HG02798 (cell line): ENCODE measurements around the gene AQP5.

Experiments used
- ATAC-seq: cut with Tn5 transposase; IDR thresholded peaks from one replicate; pipeline ENCODE4 v1.9.1; 2021; ENCODE audit warnings: mild to moderate bottlenecking; ENCODE audit not compliant: unreplicated experiment, poor library complexity

Gene AQP5

GRCh38 chr12:50006754-50007442 lies 45.2 kb downstream of the AQP5 start:
- no peak for ATAC-seq

GRCh38 chr12:50013361-50014147 lies 51.9 kb downstream of the AQP5 start:
- no peak for ATAC-seq

GRCh38 chr12:50014342-50014741 lies 52.7 kb downstream of the AQP5 start:
- no peak for ATAC-seq
